HEK293 (cell line): ENCODE measurements around the gene SUMF1.

Source experiments
- CTCF ChIA-PET: fragments of 350-600 bp; formaldehyde crosslinking; extraction: SDS; loops from one replicate; lab custom pipeline; 2021; ENCODE audit warnings: antibody characterized with exemption; lab: Yijun Ruan, JAX
- POLR2A ChIA-PET: fragments of 300-600 bp; formaldehyde crosslinking; extraction: SDS; loops from one replicate; lab custom pipeline; 2020; ENCODE audit warnings: antibody characterized with exemption, inconsistent platforms; lab: Yijun Ruan, JAX
- H3K27ac ChIP-seq: fragments of 200-500 bp; sonication (Bioruptor generic); 2 replicates; pipeline ENCODE4 v1.5.1; 2014; ENCODE audit warnings: low read depth, low read length, control low read depth, inconsistent platforms; ENCODE audit errors: extremely low read depth
- H3K36me3 ChIP-seq, 2 experiments: fragments of 200-500 bp in 1 of 2; sonication (Bioruptor generic) in 1 of 2; 1 replicate in 1 of 2; 2 replicates in 1 of 2; pipeline ENCODE4 v1.5.1; 2014 to 2017; ENCODE audit warnings: inconsistent platforms in 2 of 2, low read length in 2 of 2; ENCODE audit not compliant: control insufficient read depth in 2 of 2, insufficient read depth in 1 of 2
- H3K4me1 ChIP-seq: fragments of 200-500 bp; sonication (Bioruptor generic); 2 replicates; pipeline ENCODE4 v1.5.1; 2014; ENCODE audit warnings: mild to moderate bottlenecking, low read length, inconsistent platforms; ENCODE audit not compliant: control insufficient read depth, insufficient read depth
- H3K4me3 ChIP-seq: 2 replicates; pipeline ENCODE4 v1.5.1; 2011; ENCODE audit warnings: low read depth, mild to moderate bottlenecking, control low read depth, low read length, moderate library complexity
- H3K9me3 ChIP-seq: fragments of 200-500 bp; sonication (Bioruptor generic); 2 replicates; pipeline ENCODE4 v1.5.1; 2014; ENCODE audit warnings: low read depth, low read length, inconsistent platforms; ENCODE audit not compliant: control insufficient read depth, insufficient read depth
- FEZF1 ChIP-seq: fragments of 450-650 bp; formaldehyde crosslinking; IDR thresholded peaks from 2 replicates; pipeline ENCODE4 v1.5.1; 2016; ENCODE audit warnings: missing biosample characterization, missing genetic modification characterization
- GLI2 ChIP-seq: fragments of 450-650 bp; formaldehyde crosslinking; IDR thresholded peaks from 2 replicates; pipeline ENCODE4; 2017; ENCODE audit warnings: missing biosample characterization, missing genetic modification characterization, low read depth, borderline replicate concordance
- KLF7 ChIP-seq: fragments of 450-650 bp; formaldehyde crosslinking; IDR thresholded peaks from 2 replicates; pipeline ENCODE4 v1.5.1; 2016; ENCODE audit warnings: missing biosample characterization, missing genetic modification characterization, borderline replicate concordance
- SCRT2 ChIP-seq: fragments of 450-650 bp; formaldehyde crosslinking; IDR thresholded peaks from 2 replicates; pipeline ENCODE4 v1.5.1; 2016; ENCODE audit warnings: missing biosample characterization, missing genetic modification characterization
- ZNF157 ChIP-seq: fragments of 450-650 bp; formaldehyde crosslinking; IDR thresholded peaks from 2 replicates; pipeline ENCODE4 v1.5.1; 2016; ENCODE audit warnings: missing biosample characterization, missing genetic modification characterization
- ZNF2 ChIP-seq: fragments of 450-650 bp; formaldehyde crosslinking; IDR thresholded peaks from 2 replicates; pipeline ENCODE4 v1.5.1; 2016; ENCODE audit warnings: missing biosample characterization, missing genetic modification characterization
- ZNF311 ChIP-seq: fragments of 450-650 bp; formaldehyde crosslinking; IDR thresholded peaks from 2 replicates; pipeline ENCODE4 v1.5.1; 2017; ENCODE audit warnings: missing biosample characterization, missing genetic modification characterization, borderline replicate concordance
- ZNF404 ChIP-seq: fragments of 450-650 bp; formaldehyde crosslinking; IDR thresholded peaks from 2 replicates; pipeline ENCODE4 v1.5.1; 2017; ENCODE audit warnings: missing biosample characterization, missing genetic modification characterization
- ZNF473 ChIP-seq: fragments of 450-650 bp; formaldehyde crosslinking; IDR thresholded peaks from 2 replicates; pipeline ENCODE4 v1.5.1; 2017; ENCODE audit warnings: missing biosample characterization, missing genetic modification characterization
- ZNF488 ChIP-seq: fragments of 450-650 bp; formaldehyde crosslinking; IDR thresholded peaks from 2 replicates; pipeline ENCODE4 v1.5.1; 2016; ENCODE audit warnings: missing biosample characterization, missing genetic modification characterization
- ZNF623 ChIP-seq: fragments of 450-650 bp; formaldehyde crosslinking; IDR thresholded peaks from 2 replicates; pipeline ENCODE4 v1.5.1; 2016; ENCODE audit warnings: missing biosample characterization, missing genetic modification characterization
- ZNF670 ChIP-seq: fragments of 450-650 bp; formaldehyde crosslinking; IDR thresholded peaks from 2 replicates; pipeline ENCODE4 v1.5.1; 2016; ENCODE audit warnings: missing biosample characterization, missing genetic modification characterization, low read depth
- ZNF768 ChIP-seq: fragments of 450-650 bp; formaldehyde crosslinking; IDR thresholded peaks from 2 replicates; pipeline ENCODE4 v1.5.1; 2018; ENCODE audit warnings: missing biosample characterization, mild to moderate bottlenecking, missing genetic modification characterization
- ZNF837 ChIP-seq: fragments of 450-650 bp; formaldehyde crosslinking; IDR thresholded peaks from 2 replicates; pipeline ENCODE4 v1.5.1; 2016; ENCODE audit warnings: missing biosample characterization, missing genetic modification characterization
- ZSCAN18 ChIP-seq: fragments of 450-650 bp; formaldehyde crosslinking; IDR thresholded peaks from 2 replicates; pipeline ENCODE4 v1.5.1; 2016; ENCODE audit warnings: missing biosample characterization, missing genetic modification characterization
- TF ChIP-seq, protein P1 (sequence below): fragments of 450-650 bp; formaldehyde crosslinking; IDR thresholded peaks from 2 replicates; pipeline ENCODE4 v1.5.1; 2016; ENCODE audit warnings: missing biosample characterization, missing genetic modification characterization

SUMF1 gene

GRCh38 chr3:4509983-4510755, 43.1 kb upstream of the SUMF1 start:
- Histone ChIP-seq H3K4me3 (no peak overlapping the region), H3K4me1 (peaks cover 4% of the 10 kb centered on the region; the same call in 1 of the 2 replicates), H3K36me3 (no peaks in the 10 kb centered on the region), H3K9me3 (no peaks in the 10 kb centered on the region), H3K27ac (no peak overlapping the region)
- POLR2A ChIA-PET: interaction anchor here (1.8 kb wide), 1 partner anchor 17 kb away, joined by 8 read pairs; the partner anchor contains the start of gene ITPR1
- no peak for TF ChIP-seq ZNF670 (tag by site-specific recombination)
- no peak for TF ChIP-seq ZNF2
- peak; percentile 88 for TF ChIP-seq ZNF623 (tag by site-specific recombination)
- TF ChIP-seq ZNF837 (tag by site-specific recombination): no peak
- no peak for TF ChIP-seq ZNF488 (tag by site-specific recombination)
- TF ChIP-seq FEZF1 (tag by site-specific recombination): no peak
- TF ChIP-seq ZSCAN18 (tag by site-specific recombination): no peak
- TF ChIP-seq, protein P1, sequence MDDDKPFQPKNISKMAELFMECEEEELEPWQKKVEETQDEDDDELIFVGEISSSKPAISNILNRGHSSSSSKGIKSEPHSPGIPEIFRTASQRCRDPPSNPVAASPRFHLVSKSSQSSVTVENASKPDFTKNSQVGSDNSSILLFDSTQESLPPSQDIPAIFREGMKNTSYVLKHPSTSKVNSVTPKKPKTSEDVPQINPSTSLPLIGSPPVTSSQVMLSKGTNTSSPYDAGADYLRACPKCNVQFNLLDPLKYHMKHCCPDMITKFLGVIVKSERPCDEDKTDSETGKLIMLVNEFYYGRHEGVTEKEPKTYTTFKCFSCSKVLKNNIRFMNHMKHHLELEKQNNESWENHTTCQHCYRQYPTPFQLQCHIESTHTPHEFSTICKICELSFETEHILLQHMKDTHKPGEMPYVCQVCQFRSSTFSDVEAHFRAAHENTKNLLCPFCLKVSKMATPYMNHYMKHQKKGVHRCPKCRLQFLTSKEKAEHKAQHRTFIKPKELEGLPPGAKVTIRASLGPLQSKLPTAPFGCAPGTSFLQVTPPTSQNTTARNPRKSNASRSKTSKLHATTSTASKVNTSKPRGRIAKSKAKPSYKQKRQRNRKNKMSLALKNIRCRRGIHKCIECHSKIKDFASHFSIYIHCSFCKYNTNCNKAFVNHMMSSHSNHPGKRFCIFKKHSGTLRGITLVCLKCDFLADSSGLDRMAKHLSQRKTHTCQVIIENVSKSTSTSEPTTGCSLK: no peak
- TF ChIP-seq ZNF473 (tag by site-specific recombination): no peak
- TF ChIP-seq SCRT2 (tag by site-specific recombination): peak; percentile 56; the same call in 1 of the 2 replicates
- no peak for TF ChIP-seq ZNF311
- TF ChIP-seq GLI2 (tag by site-specific recombination): no peak
- no peak for TF ChIP-seq ZNF404 (tag by site-specific recombination)
- TF ChIP-seq KLF7: no peak
- CTCF ChIA-PET: no interaction called here

GRCh38 chr3:4509043-4509442, 42.0 kb upstream of the SUMF1 start:
- ChIA-PET CTCF (no interaction called here), POLR2A (interaction anchor here (1.1 kb wide), 1 partner anchor 14 kb away, joined by 3 read pairs; no protein-coding TSS in a partner anchor)
- Histone ChIP-seq H3K27ac (no peak overlapping the region), H3K36me3 (no peaks in the 10 kb centered on the region), H3K4me1 (peaks cover 12% of the 10 kb centered on the region), H3K9me3 (no peaks in the 10 kb centered on the region), H3K4me3 (no peak overlapping the region)
- peak; percentile 39; the same call in 1 of the 2 replicates for TF ChIP-seq ZNF768 (tag by site-specific recombination)
- no peak for TF ChIP-seq ZNF157
